ENCODE results near the gene FRMD4B.

FRMD4B gene

DNA sequence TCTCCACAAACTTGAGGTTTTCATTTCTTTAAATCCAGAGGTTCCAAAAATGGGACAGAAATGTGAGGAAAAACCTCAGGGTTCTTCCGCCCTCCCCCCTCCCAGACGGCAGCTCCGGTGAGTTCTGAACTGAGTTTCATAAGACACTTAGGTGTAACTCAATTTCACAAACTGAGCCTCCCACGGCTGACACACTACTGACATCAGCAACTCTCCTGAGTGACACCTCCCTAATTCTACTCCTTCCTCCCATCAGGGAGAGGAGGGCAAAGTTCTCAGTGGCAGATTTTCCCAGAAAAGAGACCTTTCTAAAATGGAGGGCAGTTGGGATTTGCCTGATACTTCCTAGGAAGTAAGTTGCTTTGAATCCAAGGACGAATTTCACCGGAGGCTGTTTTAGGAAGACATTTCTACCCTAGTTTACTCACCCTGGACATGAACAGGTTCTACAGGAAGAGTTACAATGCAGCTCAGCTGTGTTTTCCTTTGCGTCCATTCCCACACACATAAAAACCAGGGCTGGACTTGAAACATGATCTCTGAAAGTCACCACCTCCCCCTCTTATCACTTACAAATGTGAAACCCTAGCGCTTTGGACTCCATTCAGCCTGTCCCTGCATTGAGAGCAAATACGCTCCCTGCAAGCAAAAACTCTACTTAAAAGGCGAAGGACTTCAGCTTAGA is 185.4 kb downstream of the FRMD4B start:
- H3K27me3 Mint-ChIP-seq (ENCODE audit: low read depth) = no peaks in the 10 kb centered on the region
- H3K4me1 Mint-ChIP-seq (ENCODE audit: low read depth) = peaks cover 62% of the 10 kb centered on the region
- peak overlapping the region; percentile 93 for H3K4me3 Mint-ChIP-seq
- peak overlapping the region; percentile 92 for H3K27ac Mint-ChIP-seq
- H3K36me3 Mint-ChIP-seq (ENCODE audit: low read depth) = peaks cover 33% of the 10 kb centered on the region
- no peaks in the 10 kb centered on the region for H3K9me3 Mint-ChIP-seq

- H3K4me1 Mint-ChIP-seq (ENCODE audit: low read depth) = peaks cover 63% of the 10 kb centered on the region
- H3K4me3 Mint-ChIP-seq = peak overlapping the region; percentile 93
Observed at GRCh38 chr3:69199942-69200341, 185.9 kb downstream of the FRMD4B start.

GRCh38 chr3:69197922-69198530 is 187.9 kb downstream of the FRMD4B start:
- Mint-ChIP-seq H3K4me3 (peak overlapping the region; percentile 93), H3K4me1 (ENCODE audit: low read depth) (peaks cover 56% of the 10 kb centered on the region), H3K9me3 (no peaks in the 10 kb centered on the region), H3K27ac (peak overlapping the region; percentile 92), H3K36me3 (ENCODE audit: low read depth) (peaks cover 54% of the 10 kb centered on the region), H3K27me3 (ENCODE audit: low read depth) (no peaks in the 10 kb centered on the region)

More at GRCh38 chr3:69199942-69200341, 185.9 kb downstream of the FRMD4B start:
- peak overlapping the region; percentile 92 for H3K27ac Mint-ChIP-seq
- H3K27me3 Mint-ChIP-seq (ENCODE audit: low read depth) = no peaks in the 10 kb centered on the region
- no peaks in the 10 kb centered on the region for H3K9me3 Mint-ChIP-seq
- peaks cover 39% of the 10 kb centered on the region for H3K36me3 Mint-ChIP-seq (ENCODE audit: low read depth)

- H3K27me3 Mint-ChIP-seq (ENCODE audit: low read depth) = no peaks in the 10 kb centered on the region
- peaks cover 54% of the 10 kb centered on the region for H3K36me3 Mint-ChIP-seq (ENCODE audit: low read depth)
- peak overlapping the region; percentile 92 for H3K27ac Mint-ChIP-seq
- H3K4me1 Mint-ChIP-seq (ENCODE audit: low read depth) = peaks cover 52% of the 10 kb centered on the region
- H3K9me3 Mint-ChIP-seq = no peaks in the 10 kb centered on the region
- peak overlapping the region; percentile 80 for H3K4me3 Mint-ChIP-seq
Observed at GRCh38 chr3:69197455-69197854, 188.4 kb downstream of the FRMD4B start.

- H3K4me1 Mint-ChIP-seq (ENCODE audit: low read depth) = peaks cover 57% of the 10 kb centered on the region
Observed at GRCh38 chr3:69196876-69197275, 189.0 kb downstream of the FRMD4B start.

GRCh38 chr3:69194431-69195165 is 191.3 kb downstream of the FRMD4B start:
- H3K9me3 Mint-ChIP-seq = no peaks in the 10 kb centered on the region
- no peaks in the 10 kb centered on the region for H3K27me3 Mint-ChIP-seq (ENCODE audit: low read depth)
- peaks cover 71% of the 10 kb centered on the region for H3K36me3 Mint-ChIP-seq (ENCODE audit: low read depth)
- H3K4me1 Mint-ChIP-seq (ENCODE audit: low read depth) = peaks cover 52% of the 10 kb centered on the region
- peak overlapping the region; percentile 15 for H3K27ac Mint-ChIP-seq
- H3K4me3 Mint-ChIP-seq = no peak overlapping the region

More at GRCh38 chr3:69196876-69197275, 189.0 kb downstream of the FRMD4B start:
- H3K4me3 Mint-ChIP-seq = peak overlapping the region; percentile 80
- peaks cover 59% of the 10 kb centered on the region for H3K36me3 Mint-ChIP-seq (ENCODE audit: low read depth)
- no peaks in the 10 kb centered on the region for H3K27me3 Mint-ChIP-seq (ENCODE audit: low read depth)
- peak overlapping the region; percentile 78 for H3K27ac Mint-ChIP-seq
- H3K9me3 Mint-ChIP-seq = no peaks in the 10 kb centered on the region

GRCh38 chr3:69193749-69194148 is 192.1 kb downstream of the FRMD4B start:
- Mint-ChIP-seq H3K27me3 (ENCODE audit: low read depth) (no peaks in the 10 kb centered on the region), H3K27ac (peak overlapping the region; percentile 3), H3K9me3 (no peaks in the 10 kb centered on the region), H3K36me3 (ENCODE audit: low read depth) (peaks cover 68% of the 10 kb centered on the region), H3K4me1 (ENCODE audit: low read depth) (peaks cover 48% of the 10 kb centered on the region), H3K4me3 (no peak overlapping the region)

DNA sequence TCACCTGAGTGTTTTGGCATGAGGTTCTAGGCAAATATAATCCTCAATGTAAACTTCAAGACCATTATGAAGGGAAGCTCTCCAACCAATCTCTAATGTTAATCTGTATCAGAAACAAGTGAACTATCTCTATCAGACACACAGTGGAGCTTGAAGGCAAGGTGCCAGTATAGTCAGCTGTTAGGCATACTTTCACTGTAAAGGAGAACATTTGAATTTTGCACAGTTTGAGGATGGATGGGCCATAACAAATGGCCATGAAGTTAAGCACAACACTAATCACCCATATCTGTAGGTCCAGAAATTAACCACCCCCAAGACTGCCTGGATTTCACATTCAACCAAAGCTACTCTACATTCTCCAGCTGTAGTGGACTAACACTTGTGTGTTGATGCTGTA is 194.4 kb downstream of the FRMD4B start:
- Mint-ChIP-seq H3K36me3 (ENCODE audit: low read depth) (peaks cover 61% of the 10 kb centered on the region), H3K27ac (peak overlapping the region; percentile 28), H3K27me3 (ENCODE audit: low read depth) (no peaks in the 10 kb centered on the region), H3K9me3 (no peaks in the 10 kb centered on the region), H3K4me3 (no peak overlapping the region), H3K4me1 (ENCODE audit: low read depth) (peaks cover 33% of the 10 kb centered on the region)

GRCh38 chr3:69189487-69189886 is 196.4 kb downstream of the FRMD4B start:
- Mint-ChIP-seq H3K27ac (no peak overlapping the region), H3K36me3 (ENCODE audit: low read depth) (peaks cover 49% of the 10 kb centered on the region), H3K9me3 (no peaks in the 10 kb centered on the region), H3K27me3 (ENCODE audit: low read depth) (no peaks in the 10 kb centered on the region), H3K4me3 (no peak overlapping the region), H3K4me1 (ENCODE audit: low read depth) (peaks cover 19% of the 10 kb centered on the region)

DNA sequence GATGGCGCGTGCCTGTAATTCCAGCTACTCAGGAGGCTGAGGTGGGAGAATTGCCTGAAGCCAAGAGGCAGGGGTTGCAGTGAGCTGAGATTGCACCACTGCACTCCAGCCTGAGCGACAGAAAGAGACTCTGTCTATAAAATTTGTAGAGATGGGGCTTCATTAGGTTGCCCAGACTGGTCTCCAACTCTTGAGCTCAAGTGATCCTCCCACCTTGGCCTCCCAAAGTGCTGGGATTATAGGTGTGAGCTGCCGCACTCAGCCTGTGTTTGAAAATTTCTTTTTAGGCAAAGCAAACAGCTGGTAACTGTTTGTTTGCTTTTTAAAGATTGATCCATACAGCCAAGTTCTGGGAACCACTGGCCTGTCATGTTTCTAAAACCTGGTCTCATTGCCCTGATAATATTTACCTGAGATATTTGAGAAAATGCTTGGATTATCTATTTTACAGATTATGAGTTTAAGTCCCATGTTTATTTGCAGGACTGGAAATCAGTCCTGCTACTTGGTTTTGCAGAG is 199.3 kb downstream of the FRMD4B start:
- no peak overlapping the region for H3K4me3 Mint-ChIP-seq
- H3K4me1 Mint-ChIP-seq (ENCODE audit: low read depth) = peaks cover 11% of the 10 kb centered on the region
- peaks cover 46% of the 10 kb centered on the region for H3K36me3 Mint-ChIP-seq (ENCODE audit: low read depth)
- H3K27me3 Mint-ChIP-seq (ENCODE audit: low read depth) = no peaks in the 10 kb centered on the region
- H3K27ac Mint-ChIP-seq = no peak overlapping the region
- no peaks in the 10 kb centered on the region for H3K9me3 Mint-ChIP-seq

DNA sequence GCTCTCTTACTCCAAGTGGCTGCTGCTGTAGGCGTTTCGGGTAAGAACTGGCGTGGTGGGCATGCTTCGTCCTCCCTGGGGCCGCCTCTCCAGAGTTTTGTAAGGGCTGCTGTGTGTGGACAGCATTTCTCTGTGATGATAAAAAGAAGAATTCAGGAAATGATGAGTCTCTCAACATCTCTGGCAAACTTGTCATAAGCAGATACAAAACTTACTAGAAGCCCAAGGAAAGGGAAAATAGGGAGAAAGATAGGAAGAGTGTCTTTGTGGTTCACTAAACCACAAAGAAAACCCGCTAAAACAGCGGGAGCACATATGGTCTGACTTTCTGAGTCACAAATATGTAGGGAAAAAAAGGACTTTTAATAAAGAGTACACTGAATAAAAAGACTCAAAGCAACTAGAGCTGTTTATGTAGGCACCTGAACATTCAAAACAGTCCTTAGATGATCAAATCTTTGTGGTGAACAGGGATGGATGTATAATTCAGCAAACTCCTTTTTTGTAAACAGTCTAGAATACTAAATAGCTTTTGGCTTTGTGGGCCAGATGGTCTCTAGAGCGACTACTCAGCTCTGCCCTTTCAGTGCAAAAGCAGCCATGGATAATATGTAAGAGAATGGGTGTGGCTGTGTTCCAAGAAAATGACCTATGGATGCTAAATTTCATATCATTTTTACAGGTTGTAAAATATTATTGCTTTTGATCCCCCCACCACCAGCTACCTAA is 203.1 kb downstream of the FRMD4B start:
- H3K4me3 Mint-ChIP-seq = no peak overlapping the region
- H3K36me3 Mint-ChIP-seq (ENCODE audit: low read depth) = peaks cover 60% of the 10 kb centered on the region
- H3K4me1 Mint-ChIP-seq (ENCODE audit: low read depth) = peaks cover 31% of the 10 kb centered on the region
- H3K9me3 Mint-ChIP-seq = no peaks in the 10 kb centered on the region
- no peaks in the 10 kb centered on the region for H3K27me3 Mint-ChIP-seq (ENCODE audit: low read depth)
- peak overlapping the region; percentile 22 for H3K27ac Mint-ChIP-seq

DNA sequence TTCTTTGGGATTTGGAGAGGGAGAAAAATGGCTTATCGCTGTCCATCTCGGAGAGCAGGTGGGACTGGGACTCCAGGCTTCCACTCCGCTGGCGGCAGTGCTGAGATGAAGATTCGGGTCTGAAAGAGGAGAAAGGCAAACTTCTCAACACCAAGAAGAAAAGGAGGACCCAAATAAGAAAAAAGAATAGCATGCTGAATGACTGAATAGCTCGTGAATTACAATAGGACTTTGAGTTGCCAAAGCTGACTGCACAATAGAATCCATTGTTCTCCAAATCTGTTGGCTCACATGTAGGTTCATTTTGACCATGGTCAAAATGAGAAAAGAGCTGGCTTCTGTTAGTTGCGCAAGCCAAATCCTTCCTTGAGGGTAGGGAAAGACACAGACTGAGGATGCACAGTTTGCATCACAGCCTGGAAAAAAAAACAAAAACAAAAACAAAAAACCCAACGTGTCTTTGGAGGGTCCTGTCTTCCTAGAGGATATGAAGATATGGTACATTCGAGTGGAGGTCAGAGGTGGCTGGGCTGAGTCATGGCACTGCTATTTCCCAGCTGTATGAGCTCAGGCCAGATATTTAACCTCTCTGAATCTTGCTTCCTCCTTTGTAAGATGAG is 204.2 kb downstream of the FRMD4B start:
- H3K9me3 Mint-ChIP-seq = no peaks in the 10 kb centered on the region
- no peaks in the 10 kb centered on the region for H3K27me3 Mint-ChIP-seq (ENCODE audit: low read depth)
- peaks cover 59% of the 10 kb centered on the region for H3K36me3 Mint-ChIP-seq (ENCODE audit: low read depth)
- H3K27ac Mint-ChIP-seq = no peak overlapping the region
- H3K4me1 Mint-ChIP-seq (ENCODE audit: low read depth) = peaks cover 30% of the 10 kb centered on the region
- no peak overlapping the region for H3K4me3 Mint-ChIP-seq

GRCh38 chr3:69180869-69181591 is 204.9 kb downstream of the FRMD4B start:
- H3K4me1 Mint-ChIP-seq (ENCODE audit: low read depth) = peaks cover 33% of the 10 kb centered on the region
- no peaks in the 10 kb centered on the region for H3K27me3 Mint-ChIP-seq (ENCODE audit: low read depth)
- H3K9me3 Mint-ChIP-seq = no peaks in the 10 kb centered on the region
- H3K4me3 Mint-ChIP-seq = no peak overlapping the region
- no peak overlapping the region for H3K27ac Mint-ChIP-seq
- H3K36me3 Mint-ChIP-seq (ENCODE audit: low read depth) = peaks cover 64% of the 10 kb centered on the region

Measured in T-helper 1 cell treated with Interleukin-12 subunit alpha and Interleukin-12 subunit beta and Interleukin-4 antibody, amounts not matched to agents 30 μg/mL and 1 μg/mL, for 36 hours (primary cell).